SK-N-SH treated with all-trans-retinoic acid at 6 μM for 48 hours (cell line): ENCODE measurements around the gene ULK4.

Experiments used
- ATAC-seq: fragments of 200-7000 bp; cut with Tn5 transposase; 3 replicates; pipeline ENCODE4 v1.9.1; 2020; ENCODE audit warnings: mild to moderate bottlenecking, moderate library complexity
- ARNTL ChIP-seq: fragments of 450-650 bp; formaldehyde crosslinking; IDR thresholded peaks from 2 replicates; pipeline ENCODE4 v1.5.0; 2020; ENCODE audit warnings: low read depth, mild to moderate bottlenecking, moderate library complexity, borderline replicate concordance
- BACH2 ChIP-seq: fragments of 250-450 bp; sonication (Bioruptor Pico); IDR thresholded peaks from 2 replicates; pipeline ENCODE4 v1.9.0; 2021; ENCODE audit warnings: mild to moderate bottlenecking, borderline replicate concordance
- CREB5 ChIP-seq: fragments of 250-450 bp; sonication (Bioruptor Pico); IDR thresholded peaks from 2 replicates; pipeline ENCODE4 v1.5.1; 2020; ENCODE audit warnings: low read depth, mild to moderate bottlenecking, moderate library complexity
- CSDC2 ChIP-seq: fragments of 250-450 bp; sonication (Bioruptor Pico); IDR thresholded peaks from 2 replicates; pipeline ENCODE4 v1.5.0; 2020; ENCODE audit warnings: mild to moderate bottlenecking, moderate library complexity
- CSRNP3 ChIP-seq: fragments of 250-450 bp; sonication (Bioruptor Pico); IDR thresholded peaks from 2 replicates; pipeline ENCODE4 v1.5.1; 2021; ENCODE audit warnings: mild to moderate bottlenecking, moderate library complexity
- ESRRG ChIP-seq: fragments of 250-450 bp; sonication (Bioruptor Pico); IDR thresholded peaks from 2 replicates; pipeline ENCODE4 v1.6.1; 2021; ENCODE audit warnings: mild to moderate bottlenecking
- GLIS3 ChIP-seq: fragments of 250-450 bp; sonication (Bioruptor Pico); IDR thresholded peaks from 2 replicates; pipeline ENCODE4 v1.5.0; 2020; ENCODE audit warnings: mild to moderate bottlenecking, moderate library complexity
- ISL1 ChIP-seq: fragments of 250-450 bp; sonication (Bioruptor Pico); IDR thresholded peaks from 2 replicates; pipeline ENCODE4 v2.1.2; 2022; ENCODE audit warnings: mild to moderate bottlenecking, moderate library complexity
- OSR1 ChIP-seq: fragments of 250-450 bp; sonication (Bioruptor Pico); IDR thresholded peaks from 2 replicates; pipeline ENCODE4 v1.8.0; 2022; ENCODE audit warnings: moderate library complexity, mild to moderate bottlenecking, inconsistent platforms
- PATZ1 ChIP-seq: fragments of 250-450 bp; sonication (Bioruptor Pico); IDR thresholded peaks from 2 replicates; pipeline ENCODE4 v1.8.0; 2020; ENCODE audit warnings: mild to moderate bottlenecking, moderate library complexity, borderline replicate concordance
- POU6F1 ChIP-seq: fragments of 250-450 bp; sonication (Bioruptor Pico); IDR thresholded peaks from 2 replicates; pipeline ENCODE4 v1.8.0; 2021; ENCODE audit warnings: low read depth, mild to moderate bottlenecking, moderate library complexity, borderline replicate concordance
- PPARA ChIP-seq: fragments of 250-450 bp; sonication (Bioruptor Pico); IDR thresholded peaks from 2 replicates; pipeline ENCODE4 v1.5.0; 2020; ENCODE audit warnings: mild to moderate bottlenecking, borderline replicate concordance
- RARB ChIP-seq: fragments of 250-450 bp; sonication (Bioruptor Pico); IDR thresholded peaks from 2 replicates; pipeline ENCODE4 v1.8.0; 2021; ENCODE audit warnings: mild to moderate bottlenecking, moderate library complexity
- SNAI2 ChIP-seq: fragments of 250-450 bp; sonication (Bioruptor Pico); IDR thresholded peaks from 2 replicates; pipeline ENCODE4 v1.5.0; 2020; ENCODE audit warnings: mild to moderate bottlenecking, moderate library complexity
- TCF4 ChIP-seq: fragments of 250-450 bp; sonication (Bioruptor Pico); IDR thresholded peaks from 2 replicates; pipeline ENCODE4 v1.8.0; 2021; ENCODE audit warnings: mild to moderate bottlenecking, moderate library complexity, borderline replicate concordance
- TOX ChIP-seq: fragments of 250-450 bp; sonication (Bioruptor Pico); IDR thresholded peaks from 2 replicates; pipeline ENCODE4 v1.8.0; 2021; ENCODE audit warnings: mild to moderate bottlenecking, moderate library complexity, borderline replicate concordance
- ZC3H10 ChIP-seq: fragments of 250-450 bp; sonication (Bioruptor Pico); IDR thresholded peaks from 2 replicates; pipeline ENCODE4 v1.5.1; 2021; ENCODE audit warnings: mild to moderate bottlenecking, moderate library complexity
- ZFP3 ChIP-seq: fragments of 250-450 bp; sonication (Bioruptor Pico); IDR thresholded peaks from 2 replicates; pipeline ENCODE4 v1.5.0; 2020; ENCODE audit warnings: mild to moderate bottlenecking, moderate library complexity
- ZFP30 ChIP-seq: fragments of 450-650 bp; formaldehyde crosslinking; IDR thresholded peaks from 2 replicates; pipeline ENCODE4 v1.5.0; 2022; ENCODE audit warnings: mild to moderate bottlenecking, moderate library complexity
- ZNF565 ChIP-seq: fragments of 450-650 bp; formaldehyde crosslinking; conservative IDR thresholded peaks from 2 replicates; pipeline ENCODE4 v1.5.0; 2020; ENCODE audit warnings: low read depth, mild to moderate bottlenecking, moderate library complexity
- ZNF70 ChIP-seq: fragments of 450-650 bp; formaldehyde crosslinking; IDR thresholded peaks from 2 replicates; pipeline ENCODE4 v1.5.0; 2020; ENCODE audit warnings: mild to moderate bottlenecking, moderate library complexity
- ZNF8 ChIP-seq: fragments of 450-650 bp; formaldehyde crosslinking; IDR thresholded peaks from 2 replicates; pipeline ENCODE4 v1.5.0; 2020; ENCODE audit warnings: mild to moderate bottlenecking, moderate library complexity

The ULK4 gene

GRCh38 chr3:41489231-41489630 lies 472.7 kb downstream of the ULK4 start (continued):
- no peak for TF ChIP-seq POU6F1 (CRISPR knock-in tag)
- no peak for TF ChIP-seq ESRRG (CRISPR knock-in tag)
- no peak for TF ChIP-seq PATZ1 (CRISPR knock-in tag)
- TF ChIP-seq SNAI2 (CRISPR knock-in tag): no peak
- TF ChIP-seq, all 23 proteins: peak for 0

GRCh38 chr3:41488501-41488900 lies 473.4 kb downstream of the ULK4 start:
- no peak for ATAC-seq
- TF ChIP-seq ZFP3 (CRISPR knock-in tag): no peak
- no peak for TF ChIP-seq CSDC2 (CRISPR knock-in tag)
- TF ChIP-seq POU6F1 (CRISPR knock-in tag): no peak
- TF ChIP-seq PPARA (CRISPR knock-in tag): no peak
- no peak for TF ChIP-seq ZC3H10 (CRISPR knock-in tag)
- TF ChIP-seq ZNF8: no peak
- no peak for TF ChIP-seq CREB5 (CRISPR knock-in tag)
- TF ChIP-seq TCF4: no peak
- no peak for TF ChIP-seq OSR1
- TF ChIP-seq ZNF70 (CRISPR knock-in tag): no peak
- TF ChIP-seq SNAI2 (CRISPR knock-in tag): no peak
- TF ChIP-seq ISL1 (CRISPR knock-in tag): no peak
- no peak for TF ChIP-seq ZNF565 (CRISPR knock-in tag)
- TF ChIP-seq RARB (CRISPR knock-in tag): no peak
- TF ChIP-seq ZFP30 (CRISPR knock-in tag): no peak
- no peak for TF ChIP-seq PATZ1 (CRISPR knock-in tag)
- no peak for TF ChIP-seq ARNTL (CRISPR knock-in tag)
- no peak for TF ChIP-seq BACH2
- TF ChIP-seq GLIS3: no peak
- no peak for TF ChIP-seq ESRRG (CRISPR knock-in tag)

- no peak for TF ChIP-seq ESRRG (CRISPR knock-in tag)
- TF ChIP-seq OSR1: no peak
- no peak for TF ChIP-seq GLIS3
- TF ChIP-seq POU6F1 (CRISPR knock-in tag): no peak
- TF ChIP-seq ZNF70 (CRISPR knock-in tag): no peak
- TF ChIP-seq TOX (CRISPR knock-in tag): no peak
- no peak for TF ChIP-seq ZNF565 (CRISPR knock-in tag)
- TF ChIP-seq CSRNP3 (CRISPR knock-in tag): no peak
- TF ChIP-seq PATZ1 (CRISPR knock-in tag): no peak
- no peak for TF ChIP-seq ZFP3 (CRISPR knock-in tag)
- no peak for TF ChIP-seq ZC3H10 (CRISPR knock-in tag)
- TF ChIP-seq RARB (CRISPR knock-in tag): no peak
- no peak for TF ChIP-seq TCF4
- TF ChIP-seq ISL1 (CRISPR knock-in tag): no peak
- TF ChIP-seq SNAI2 (CRISPR knock-in tag): no peak
- no peak for TF ChIP-seq ARNTL (CRISPR knock-in tag)
- no peak for ATAC-seq
Observed at GRCh38 chr3:41485484-41485883, 476.4 kb downstream of the ULK4 start.
